Urothelium cell line (cell line): ENCODE data around the gene PPP5C.
"Not testable (repeated sequence)": the region's sequence is repeated elsewhere in the genome, so short reads cannot be mapped to it uniquely, and the experiment has no call there.

Experiments
- DNase-seq: peaks from one replicate; pipeline ENCODE4 v3.0.0; 2011; ENCODE audit warnings: low spot score, mixed read lengths
- FAIRE-seq: peaks from 2 replicates; lab custom pipeline; 2011; peaks lifted over from hg19 to GRCh38; lab: Jason Lieb, UNC

Gene PPP5C, protein sequence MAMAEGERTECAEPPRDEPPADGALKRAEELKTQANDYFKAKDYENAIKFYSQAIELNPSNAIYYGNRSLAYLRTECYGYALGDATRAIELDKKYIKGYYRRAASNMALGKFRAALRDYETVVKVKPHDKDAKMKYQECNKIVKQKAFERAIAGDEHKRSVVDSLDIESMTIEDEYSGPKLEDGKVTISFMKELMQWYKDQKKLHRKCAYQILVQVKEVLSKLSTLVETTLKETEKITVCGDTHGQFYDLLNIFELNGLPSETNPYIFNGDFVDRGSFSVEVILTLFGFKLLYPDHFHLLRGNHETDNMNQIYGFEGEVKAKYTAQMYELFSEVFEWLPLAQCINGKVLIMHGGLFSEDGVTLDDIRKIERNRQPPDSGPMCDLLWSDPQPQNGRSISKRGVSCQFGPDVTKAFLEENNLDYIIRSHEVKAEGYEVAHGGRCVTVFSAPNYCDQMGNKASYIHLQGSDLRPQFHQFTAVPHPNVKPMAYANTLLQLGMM

GRCh38 chr19:46346821-46347571 is at the start of gene PPP5C:
TSS of gene PPP5C (plus strand) at chr19:46347087. CDS start at chr19:46347097, 10 bp downstream.
- peak; percentile 5 for FAIRE-seq
- DNase-seq: peak; percentile 99

- DNase-seq (no peak), FAIRE-seq (no peak)
Observed at GRCh38 chr19:46297700-46298478, 49.0 kb upstream of the PPP5C start.

GRCh38 chr19:46298479-46299003 is 48.3 kb upstream of the PPP5C start:
- DNase-seq: no peak
- FAIRE-seq: no peak

- FAIRE-seq: peak; percentile 98
- DNase-seq: peak; percentile 93
Observed at GRCh38 chr19:46299004-46299509, 47.8 kb upstream of the PPP5C start.

- FAIRE-seq: no peak
Observed at GRCh38 chr19:46299695-46300094, 47.2 kb upstream of the PPP5C start.

DNA sequence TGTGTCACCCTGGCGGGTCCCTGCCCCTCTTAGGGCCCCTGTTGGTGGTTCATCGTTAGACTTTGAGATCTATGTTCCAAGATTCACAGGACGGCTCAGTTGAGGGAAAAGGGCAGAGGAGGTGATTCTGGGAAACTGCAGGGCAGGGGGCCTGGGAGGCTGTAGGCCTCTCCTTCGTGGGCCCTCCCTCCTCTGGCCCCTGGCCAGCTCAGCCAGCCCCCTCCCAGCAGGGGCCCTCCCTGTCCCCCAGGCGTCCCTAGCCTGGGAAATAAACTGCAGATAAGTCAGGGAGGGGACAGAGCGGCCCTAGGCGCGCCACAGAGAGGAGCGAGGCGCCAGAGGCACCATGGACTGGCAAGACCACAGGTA is 43.6 kb upstream of the PPP5C start:
- no peak for FAIRE-seq

More at GRCh38 chr19:46299695-46300094, 47.2 kb upstream of the PPP5C start:
- DNase-seq: no peak

DNA sequence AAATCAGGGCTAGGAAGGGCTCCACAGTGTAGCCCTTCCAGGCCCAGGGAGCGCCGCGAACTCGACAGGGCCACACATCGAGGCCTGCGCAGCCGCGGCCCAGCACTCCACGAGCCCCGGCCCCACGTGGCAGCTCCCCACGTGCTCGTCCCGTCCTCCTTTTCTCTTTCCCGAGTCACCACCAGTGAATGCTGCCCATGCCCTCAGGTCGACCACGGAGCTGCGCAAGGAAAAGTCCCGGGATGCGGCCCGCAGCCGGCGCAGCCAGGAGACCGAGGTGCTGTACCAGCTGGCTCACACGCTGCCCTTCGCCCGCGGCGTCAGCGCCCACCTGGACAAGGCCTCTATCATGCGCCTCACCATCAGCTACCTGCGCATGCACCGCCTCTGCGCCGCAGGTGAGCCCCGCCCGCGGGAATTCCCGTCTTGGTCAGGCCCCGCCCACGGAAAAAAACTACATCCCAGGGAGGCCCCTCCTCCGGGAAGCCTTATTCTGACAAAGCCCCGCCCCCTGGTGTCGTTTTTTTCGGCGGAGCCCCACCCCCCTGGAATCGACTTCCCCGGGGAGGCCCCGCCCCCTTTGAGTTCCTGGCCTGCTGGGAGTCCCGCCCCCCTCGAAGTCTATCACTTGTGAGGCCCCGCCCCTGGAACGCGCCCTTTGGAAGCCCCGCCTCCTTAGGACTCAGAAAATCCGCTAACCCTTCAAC is 43.0 kb upstream of the PPP5C start:
- no peak for FAIRE-seq

More for the DNA sequence above, 43.6 kb upstream of the PPP5C start:
- no peak for DNase-seq

DNA sequence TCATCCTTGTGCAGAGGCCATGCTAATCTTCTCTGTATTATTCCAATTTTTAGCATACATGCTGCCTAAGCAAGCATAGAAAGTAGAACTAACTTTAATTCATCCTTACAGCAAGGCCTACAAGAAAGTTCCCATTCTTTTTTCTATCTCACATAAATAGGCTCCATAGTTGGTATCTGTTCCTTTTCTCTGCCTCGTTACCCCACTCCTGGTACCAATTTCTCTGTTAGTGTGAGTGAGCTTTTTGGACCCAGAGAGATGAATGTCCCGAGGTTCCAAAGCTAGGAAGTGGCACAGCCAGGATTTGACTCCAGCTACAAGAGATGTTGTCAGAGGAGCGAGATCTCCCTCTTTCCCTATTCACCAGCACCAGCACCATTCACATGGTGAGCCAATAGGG is 40.4 kb upstream of the PPP5C start:
- FAIRE-seq (no peak), DNase-seq (no peak)

More for the DNA sequence above, 43.0 kb upstream of the PPP5C start:
- DNase-seq: no peak

GRCh38 chr19:46308510-46308909 is 38.4 kb upstream of the PPP5C start:
- FAIRE-seq: no peak
- DNase-seq: no peak

DNA sequence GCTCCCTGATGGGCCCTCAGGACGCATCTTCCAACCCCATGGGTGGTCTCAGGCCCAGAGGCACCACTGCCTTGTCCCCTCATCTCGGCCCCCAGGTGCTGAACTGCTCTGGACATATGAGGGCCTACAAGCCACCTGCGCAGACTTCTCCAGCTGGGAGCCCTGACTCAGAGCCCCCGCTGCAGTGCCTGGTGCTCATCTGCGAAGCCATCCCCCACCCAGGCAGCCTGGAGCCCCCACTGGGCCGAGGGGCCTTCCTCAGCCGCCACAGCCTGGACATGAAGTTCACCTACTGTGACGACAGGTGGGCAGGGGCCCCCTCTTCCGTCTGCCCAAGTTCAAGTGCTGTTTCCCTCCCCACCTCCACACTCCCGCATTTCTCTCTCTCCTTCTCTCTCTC is 37.8 kb upstream of the PPP5C start:
- DNase-seq (no peak), FAIRE-seq (no peak)

DNA sequence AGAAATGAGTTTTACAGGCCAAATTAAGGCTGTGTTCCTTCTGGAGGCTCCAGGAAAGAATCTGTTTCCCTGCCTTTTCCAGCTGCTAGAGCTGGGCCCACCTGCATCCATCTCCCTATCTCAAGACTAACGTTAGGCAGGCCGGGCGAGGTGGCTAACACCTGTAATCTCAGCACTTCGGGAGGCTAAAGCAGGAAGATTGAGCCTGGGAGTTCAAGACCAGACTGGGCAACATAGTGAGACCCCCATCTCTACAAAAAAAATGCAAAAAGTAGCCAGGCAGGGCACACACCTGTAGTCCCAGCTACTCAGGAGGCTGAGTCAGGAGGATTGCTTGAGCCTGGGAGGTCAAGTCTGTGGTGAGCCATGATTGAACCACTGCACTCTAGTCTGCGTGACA is 35.4 kb upstream of the PPP5C start:
- DNase-seq (no peak), FAIRE-seq (no peak)

DNA sequence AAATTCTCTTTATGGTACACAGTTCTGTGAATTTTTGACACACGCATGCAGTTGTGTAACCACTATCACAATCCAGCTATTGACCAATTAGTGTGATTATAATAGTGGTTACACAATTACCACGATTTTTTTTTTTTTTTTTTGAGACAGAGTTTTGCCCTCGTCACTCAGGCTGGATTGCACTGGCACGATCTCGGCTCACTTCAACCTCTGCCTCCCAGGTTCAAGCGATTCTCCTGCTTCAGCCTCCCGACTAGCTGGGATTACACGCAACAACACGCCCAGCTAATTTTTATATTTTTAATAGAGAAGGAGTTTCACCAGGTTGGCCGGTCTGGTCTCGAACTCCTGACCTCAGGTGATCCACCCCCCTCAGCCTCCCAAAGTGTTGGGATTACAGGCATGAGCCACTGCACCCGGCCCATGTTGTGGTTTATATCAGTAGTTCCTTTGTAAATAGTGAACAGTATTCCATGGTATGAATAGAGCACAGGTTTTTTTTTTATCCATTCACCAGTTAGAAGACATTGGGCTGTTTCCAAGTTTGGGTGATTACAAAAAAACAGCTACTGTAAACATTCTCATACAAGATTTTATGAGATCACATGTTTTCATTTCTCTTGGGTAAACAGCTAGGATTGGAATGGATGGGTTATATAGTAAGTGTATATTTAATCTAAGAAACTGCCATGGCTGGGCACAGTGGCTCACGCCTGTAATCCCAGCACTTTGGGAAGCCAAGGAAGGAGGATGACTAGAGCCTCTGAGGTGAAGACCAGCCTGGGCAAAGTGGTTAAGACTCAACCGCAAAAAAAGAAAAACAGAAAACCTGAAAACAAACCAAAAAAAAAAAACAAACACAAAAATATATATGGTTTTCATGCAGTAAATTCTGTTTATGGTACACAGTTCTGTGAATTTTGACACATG is 33.1 kb upstream of the PPP5C start:
- not testable (repeated sequence) for FAIRE-seq, DNase-seq

DNA sequence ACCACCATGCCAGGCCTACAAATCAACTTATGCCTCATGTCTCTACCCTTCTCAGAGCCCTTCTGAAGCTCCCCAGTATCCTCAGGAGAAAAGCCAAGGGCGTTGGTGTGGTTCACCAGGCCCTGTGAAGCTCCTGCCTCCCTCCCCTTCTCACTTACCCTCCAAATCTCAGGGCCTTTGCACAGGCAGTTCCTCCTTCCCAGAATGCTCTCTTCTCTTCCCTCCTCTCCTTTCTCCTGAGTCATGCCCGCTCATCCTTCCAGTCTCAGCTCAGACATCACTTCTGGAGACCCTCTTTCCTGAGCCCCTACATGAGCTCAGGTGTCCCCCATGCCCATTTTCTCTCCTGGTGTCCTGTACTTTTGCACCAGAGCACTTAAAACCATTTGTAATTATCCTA is 29.5 kb upstream of the PPP5C start:
- no peak for FAIRE-seq
- no peak for DNase-seq

DNA sequence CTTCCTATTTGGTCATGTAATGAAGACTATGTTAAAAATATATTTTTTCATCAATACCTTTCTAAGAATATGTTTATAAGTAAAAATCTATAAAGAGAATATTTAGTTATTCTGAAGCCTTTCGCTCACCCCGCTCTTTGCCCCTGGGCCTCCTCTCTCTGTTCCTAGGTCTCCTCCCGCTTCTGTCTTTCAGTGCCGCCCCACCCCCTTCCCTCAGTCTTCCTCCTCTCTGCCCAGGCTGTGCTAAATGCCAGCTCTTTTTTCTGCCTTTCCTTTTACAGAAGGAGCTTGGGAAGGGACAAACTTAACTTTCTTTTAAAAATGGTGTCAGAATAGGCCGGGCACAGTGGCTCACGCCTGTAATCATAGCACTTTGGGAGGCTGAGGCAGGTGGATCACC is 27.3 kb upstream of the PPP5C start:
- no peak for DNase-seq
- no peak for FAIRE-seq

DNA sequence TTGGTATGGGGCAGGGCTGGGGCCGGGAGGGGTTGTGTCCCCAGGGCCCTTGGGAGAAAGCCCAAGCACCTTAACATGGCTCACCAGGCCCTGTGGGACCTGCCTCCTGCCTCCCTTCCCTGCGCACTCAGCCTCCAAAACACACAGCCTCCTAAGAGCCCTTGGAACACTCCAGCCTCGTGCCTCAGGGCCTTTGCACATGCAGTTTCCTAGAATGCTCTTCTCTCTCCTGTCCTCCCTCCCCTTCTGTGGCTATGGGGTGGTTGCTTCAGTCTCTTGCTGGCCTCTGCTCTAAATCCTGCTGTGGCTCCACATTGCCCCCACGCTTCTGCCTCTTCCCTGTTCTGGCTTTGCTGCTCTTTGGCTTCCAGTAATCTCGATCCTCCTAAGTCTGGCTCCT is 26.3 kb upstream of the PPP5C start:
- DNase-seq: no peak
- no peak for FAIRE-seq

DNA sequence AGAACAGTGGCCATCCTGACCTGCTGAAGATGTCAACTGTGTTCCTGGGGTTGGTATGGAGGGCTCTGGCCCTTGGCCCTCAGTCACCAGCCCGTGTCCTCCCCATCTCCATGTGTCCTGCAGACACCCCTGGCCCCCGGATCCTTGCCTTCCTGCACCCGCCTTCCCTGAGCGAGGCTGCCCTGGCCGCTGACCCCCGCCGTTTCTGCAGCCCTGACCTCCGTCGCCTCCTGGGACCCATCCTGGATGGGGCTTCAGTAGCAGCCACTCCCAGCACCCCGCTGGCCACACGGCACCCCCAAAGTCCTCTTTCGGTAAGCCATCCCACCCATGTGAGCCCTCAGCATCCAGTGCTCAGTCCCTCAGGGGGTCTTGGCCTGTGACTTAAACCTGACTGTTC is 25.2 kb upstream of the PPP5C start:
- DNase-seq (no peak), FAIRE-seq (no peak)

DNA sequence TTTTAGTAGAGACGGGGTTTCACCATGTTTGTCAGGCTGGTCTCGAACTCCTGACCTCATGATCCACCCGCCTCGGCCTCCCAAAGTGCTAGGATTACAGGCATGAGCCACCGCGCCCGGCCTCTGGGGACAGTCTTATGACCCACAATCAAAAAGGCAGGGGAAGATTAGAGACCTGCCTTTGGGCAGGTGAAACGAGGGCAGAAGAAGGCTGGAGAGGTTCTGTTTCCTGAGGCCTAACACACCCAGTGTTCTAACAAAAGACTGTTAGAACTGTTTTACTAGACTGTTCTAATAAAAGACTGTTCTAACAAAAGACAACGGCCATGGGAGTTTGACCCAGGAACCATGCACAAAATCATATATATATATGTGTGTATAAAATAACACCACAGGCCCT is 23.7 kb upstream of the PPP5C start:
- not testable (repeated sequence) for FAIRE-seq, DNase-seq

DNA sequence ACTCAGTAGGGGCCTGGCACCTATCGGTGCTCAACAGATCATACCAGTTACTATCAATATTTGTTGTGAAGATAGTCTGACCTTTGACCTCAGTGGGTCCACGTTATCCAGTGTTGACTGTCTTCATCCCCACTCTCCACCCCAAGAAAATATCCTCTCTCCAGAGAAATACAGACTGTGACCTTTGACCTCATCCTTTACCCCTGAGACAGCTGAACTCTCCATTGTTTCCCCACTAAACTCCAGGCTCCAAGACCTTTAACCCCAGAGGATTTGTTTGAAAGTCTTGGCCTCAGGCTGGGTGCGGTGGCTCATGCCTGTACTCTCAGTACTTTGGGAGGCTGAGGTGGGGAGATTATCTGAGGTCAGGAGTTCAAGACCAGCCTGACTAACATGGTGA is 22.6 kb upstream of the PPP5C start:
- DNase-seq (no peak), FAIRE-seq (no peak)

GRCh38 chr19:46326608-46327007 is 20.3 kb upstream of the PPP5C start:
- DNase-seq: no peak
- no peak for FAIRE-seq
